ENCODE data around the gene ELOVL3. TPM values are rescaled to one million over a fixed set of nuclear protein-coding genes. Genes with fewer than 3 reads are reported as not detected.

The ELOVL3 gene
- total RNA-seq, 1 experiment from 2014 or later: 0.61 TPM

DNA sequence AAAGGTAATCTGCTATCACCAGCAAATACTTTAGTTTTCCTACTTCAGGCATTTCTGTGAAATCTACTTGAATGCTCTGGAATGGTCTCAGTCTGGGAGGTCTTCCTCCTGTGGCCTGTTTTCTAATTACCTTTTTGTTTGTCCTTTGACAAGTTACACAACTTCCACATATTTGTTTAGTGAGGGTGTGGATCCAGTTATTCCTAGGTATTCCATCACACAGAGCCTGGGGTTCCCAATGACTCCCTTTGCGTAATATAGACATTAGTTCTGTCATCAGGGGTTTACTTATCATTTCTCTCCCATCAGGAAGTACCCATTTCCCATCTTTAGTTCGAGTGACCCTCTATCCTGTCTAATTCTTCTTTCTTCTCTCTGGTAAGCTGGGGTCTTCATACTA, 28.1 kb upstream of the ELOVL3 start:
- no peak for TF ChIP-seq EZH2 (IDR thresholded peaks at IDR 0.05; ENCODE audit: low read depth)
- TF ChIP-seq, protein P1, sequence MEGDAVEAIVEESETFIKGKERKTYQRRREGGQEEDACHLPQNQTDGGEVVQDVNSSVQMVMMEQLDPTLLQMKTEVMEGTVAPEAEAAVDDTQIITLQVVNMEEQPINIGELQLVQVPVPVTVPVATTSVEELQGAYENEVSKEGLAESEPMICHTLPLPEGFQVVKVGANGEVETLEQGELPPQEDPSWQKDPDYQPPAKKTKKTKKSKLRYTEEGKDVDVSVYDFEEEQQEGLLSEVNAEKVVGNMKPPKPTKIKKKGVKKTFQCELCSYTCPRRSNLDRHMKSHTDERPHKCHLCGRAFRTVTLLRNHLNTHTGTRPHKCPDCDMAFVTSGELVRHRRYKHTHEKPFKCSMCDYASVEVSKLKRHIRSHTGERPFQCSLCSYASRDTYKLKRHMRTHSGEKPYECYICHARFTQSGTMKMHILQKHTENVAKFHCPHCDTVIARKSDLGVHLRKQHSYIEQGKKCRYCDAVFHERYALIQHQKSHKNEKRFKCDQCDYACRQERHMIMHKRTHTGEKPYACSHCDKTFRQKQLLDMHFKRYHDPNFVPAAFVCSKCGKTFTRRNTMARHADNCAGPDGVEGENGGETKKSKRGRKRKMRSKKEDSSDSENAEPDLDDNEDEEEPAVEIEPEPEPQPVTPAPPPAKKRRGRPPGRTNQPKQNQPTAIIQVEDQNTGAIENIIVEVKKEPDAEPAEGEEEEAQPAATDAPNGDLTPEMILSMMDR (conservative IDR thresholded peaks at IDR 0.05): no peak
- no TSS peak for BruUV-seq (replicated peaks)

GRCh38 chr10:102200751-102201640, 25.1 kb upstream of the ELOVL3 start:
- Histone ChIP-seq H2AFZ (no peak overlapping the region), H3K9me3 (ENCODE audit: insufficient read depth, low read depth) (no peaks in the 10 kb centered on the region), H3K4me1 (replicated peaks; ENCODE audit: insufficient read depth) (peaks cover 9% of the 10 kb centered on the region), H3F3A (ENCODE audit: insufficient read depth, low read depth) (peaks cover 18% of the 10 kb centered on the region; the same call in 1 of the 2 replicates), H3K79me2 (ENCODE audit: low read depth) (no peaks in the 10 kb centered on the region), H3K27ac (no peak overlapping the region), H3K36me3 (ENCODE audit: low read depth) (no peaks in the 10 kb centered on the region), H3K27me3 (ENCODE audit: insufficient read depth, low read depth) (no peaks in the 10 kb centered on the region), H3K9me2 (ENCODE audit: insufficient read depth) (no peaks in the 10 kb centered on the region), H3K4me2 (no peak overlapping the region), H4K20me1 (ENCODE audit: insufficient read depth) (no peaks in the 10 kb centered on the region), H3K4me3 (no peak overlapping the region)
- BruUV-seq (replicated peaks): no TSS peak
- TF ChIP-seq, protein P1 (conservative IDR thresholded peaks at IDR 0.05): no peak
- TF ChIP-seq EZH2 (IDR thresholded peaks at IDR 0.05; ENCODE audit: low read depth): no peak
- intact Hi-C loops (cut with micrococcal nuclease; ENCODE audit: unreplicated experiment): no loop called here
- CTCF ChIA-PET: no interaction called here
- POLR2A ChIA-PET (ENCODE audit: unreplicated experiment): no interaction called here
- no peak for DNase-seq

More for the DNA sequence above, 28.1 kb upstream of the ELOVL3 start:
- Histone ChIP-seq H4K20me1 (ENCODE audit: insufficient read depth) (no peaks in the 10 kb centered on the region), H3K27me3 (ENCODE audit: insufficient read depth, low read depth) (no peaks in the 10 kb centered on the region), H3K4me3 (no peak overlapping the region), H3K36me3 (ENCODE audit: low read depth) (no peaks in the 10 kb centered on the region), H3K4me1 (replicated peaks; ENCODE audit: insufficient read depth) (peaks cover 9% of the 10 kb centered on the region), H3K4me2 (no peak overlapping the region), H2AFZ (no peak overlapping the region), H3F3A (ENCODE audit: insufficient read depth, low read depth) (peaks cover 18% of the 10 kb centered on the region; the same call in 1 of the 2 replicates), H3K27ac (no peak overlapping the region), H3K9me3 (ENCODE audit: insufficient read depth, low read depth) (no peaks in the 10 kb centered on the region), H3K79me2 (ENCODE audit: low read depth) (no peaks in the 10 kb centered on the region), H3K9me2 (ENCODE audit: insufficient read depth) (no peaks in the 10 kb centered on the region)
- POLR2A ChIA-PET (ENCODE audit: unreplicated experiment): no interaction called here
- intact Hi-C loops (cut with micrococcal nuclease; ENCODE audit: unreplicated experiment): no loop called here
- DNase-seq: no peak
- CTCF ChIA-PET: no interaction called here

GRCh38 chr10:102202386-102202785, 23.7 kb upstream of the ELOVL3 start:
- no peaks in the 10 kb centered on the region for H3K9me3 ChIP-seq (ENCODE audit: insufficient read depth, low read depth)
- intact Hi-C loops (cut with micrococcal nuclease; ENCODE audit: unreplicated experiment): no loop called here
- H3K36me3 ChIP-seq (ENCODE audit: low read depth): no peaks in the 10 kb centered on the region
- H2AFZ ChIP-seq: no peak overlapping the region
- H3F3A ChIP-seq (ENCODE audit: insufficient read depth, low read depth): peaks cover 18% of the 10 kb centered on the region; the same call in 1 of the 2 replicates
- POLR2A ChIA-PET (ENCODE audit: unreplicated experiment): interaction anchor here (0.6 kb wide), 1 partner anchor 17 kb away, joined by 50 read pairs; no protein-coding TSS in a partner anchor
- no peak for DNase-seq
- no peak overlapping the region for H3K4me3 ChIP-seq
- no peak overlapping the region for H3K27ac ChIP-seq
- no peak overlapping the region for H3K4me2 ChIP-seq
- no peaks in the 10 kb centered on the region for H4K20me1 ChIP-seq (ENCODE audit: insufficient read depth)
- H3K9me2 ChIP-seq (ENCODE audit: insufficient read depth): no peaks in the 10 kb centered on the region
- peaks cover 9% of the 10 kb centered on the region for H3K4me1 ChIP-seq (replicated peaks; ENCODE audit: insufficient read depth)
- H3K27me3 ChIP-seq (ENCODE audit: insufficient read depth, low read depth): no peaks in the 10 kb centered on the region
- no TSS peak for BruUV-seq (replicated peaks)
- no peaks in the 10 kb centered on the region for H3K79me2 ChIP-seq (ENCODE audit: low read depth)
- TF ChIP-seq EZH2 (IDR thresholded peaks at IDR 0.05; ENCODE audit: low read depth): no peak
- TF ChIP-seq, protein P1 (conservative IDR thresholded peaks at IDR 0.05): no peak
- CTCF ChIA-PET: interaction anchor here (0.6 kb wide), 1 partner anchor 28 kb away, joined by 3 read pairs; no protein-coding TSS in a partner anchor

All from PC-9 (cell line).